ENCODE measurements around the gene SLK. TPM values are rescaled to one million over a fixed set of nuclear protein-coding genes. Genes with fewer than 3 reads are reported as not detected.

SLK gene
- total and polyA plus RNA-seq, 10 of the 15 experiments (the other 5 are each of a cell fraction or from before 2014, with no cell fraction given): 2.5 to 24.2 (median 11.1) TPM

DNA sequence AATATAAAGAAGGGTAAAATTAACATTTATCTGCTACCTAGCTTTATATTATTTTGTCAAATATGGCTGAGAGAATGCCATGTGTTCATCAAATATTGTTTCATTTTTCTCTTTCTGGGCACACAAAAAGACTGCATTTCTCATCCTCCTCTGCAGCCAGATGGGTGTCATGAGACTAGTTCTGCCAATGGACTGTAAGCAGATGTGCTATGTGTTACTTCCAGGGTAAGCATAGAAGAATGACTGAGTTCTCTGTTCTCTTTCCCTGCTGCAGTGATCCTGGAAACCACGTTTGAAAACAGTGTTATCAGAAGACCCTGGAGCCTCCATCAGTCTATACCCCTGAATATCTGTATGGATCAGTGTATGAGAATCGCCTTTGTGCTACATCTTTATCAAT, 24.1 kb upstream of the SLK start:
- BruUV-seq (replicated peaks): no TSS peak
- Histone ChIP-seq H3K27me3 (replicated peaks in 1 of 2; ENCODE audit: control insufficient read depth in 2 of 2, insufficient read depth in 2 of 2, low read length in 1 of 2) (no peaks in the 10 kb centered on the region; a peak in 1 of 4 replicates), H3K36me3 (ENCODE audit: control insufficient read depth in 2 of 2, insufficient read depth in 2 of 2, low read length in 1 of 2) (no peaks in the 10 kb centered on the region), H3K4me1 (ENCODE audit: control insufficient read depth, insufficient read depth, low read length) (no peaks in the 10 kb centered on the region), H3K9me3 (replicated peaks; ENCODE audit: control insufficient read depth, insufficient read depth, low read length) (no peaks in the 10 kb centered on the region), H3K4me3 (no peak overlapping the region), H4K20me1 (ENCODE audit: control insufficient read depth, insufficient read depth) (no peaks in the 10 kb centered on the region), H3K4me2 (ENCODE audit: control insufficient read depth, insufficient read depth) (no peak overlapping the region), H2AFZ (ENCODE audit: control insufficient read depth, low read depth, low read length) (no peak overlapping the region), H3K27ac (ENCODE audit: control insufficient read depth, insufficient read depth) (no peak overlapping the region), H3K79me2 (ENCODE audit: control insufficient read depth, insufficient read depth, low read length) (no peaks in the 10 kb centered on the region), H3K9ac (ENCODE audit: control insufficient read depth, insufficient read depth, low read length) (no peak overlapping the region)
- ChIA-PET SMC1A (ENCODE audit: uncharacterized antibody, unreplicated experiment) (interaction anchor here (1.0 to 2.7 kb wide), 2 partner anchors 16 to 35 kb away, joined by 3 to 7 read pairs; no protein-coding TSS in a partner anchor), POLR2A (no interaction called here), CTCF (no interaction called here), RAD21 (ENCODE audit: unreplicated experiment) (no interaction called here)
- ATAC-seq: no peak
- no peak for DNase-seq (ENCODE audit: low read depth, low spot score)
- in situ Hi-C loops (cut with MboI): no loop called here
- intact Hi-C loops (cut with micrococcal nuclease; ENCODE audit: unreplicated experiment): no loop called here
- WGBS (ENCODE audit: insufficient coverage, insufficient replicate concordance, low lambda C conversion rate, missing lambda C conversion rate): 13% methylated on average over 2 of the region's 2 CpGs
- FAIRE-seq: no peak
- TF ChIP-seq CBFB (IDR thresholded peaks at IDR 0.05; ENCODE audit: low read depth) (no peak), CHD4 (IDR thresholded peaks at IDR 0.05) (no peak), RB1 (IDR thresholded peaks at IDR 0.05; ENCODE audit: borderline replicate concordance) (no peak), SKIL (IDR thresholded peaks at IDR 0.05; ENCODE audit: low read depth, poor library complexity, severe bottlenecking) (no peak), TCF7 (IDR thresholded peaks at IDR 0.05; ENCODE audit: borderline replicate concordance) (no peak), RBBP5 (conservative IDR thresholded peaks at IDR 0.05) (no peak), GABPA (IDR thresholded peaks at IDR 0.05; ENCODE audit: low read depth) (no peak), JUNB (IDR thresholded peaks at IDR 0.05) (no peak), ETV6 (conservative IDR thresholded peaks at IDR 0.05 in 1 of 2, IDR thresholded peaks at IDR 0.05 in 1 of 2; ENCODE audit: borderline replicate concordance in 1 of 2, low read depth in 1 of 2) (no peak), FOXK2 (IDR thresholded peaks at IDR 0.05) (no peak), FOXM1 (IDR thresholded peaks at IDR 0.05; ENCODE audit: low read depth, low read length) (no peak), KAT2A (conservative IDR thresholded peaks at IDR 0.05; ENCODE audit: control insufficient read depth, low read depth, low read length) (no peak), MAX (IDR thresholded peaks at IDR 0.05; ENCODE audit: low read depth, low read length) (no peak), MYB (IDR thresholded peaks at IDR 0.05; ENCODE audit: borderline replicate concordance, low read depth, low read length) (no peak), IRF4 (IDR thresholded peaks at IDR 0.05; ENCODE audit: low read depth, low read length) (no peak)
- TF ChIP-seq, protein P1, sequence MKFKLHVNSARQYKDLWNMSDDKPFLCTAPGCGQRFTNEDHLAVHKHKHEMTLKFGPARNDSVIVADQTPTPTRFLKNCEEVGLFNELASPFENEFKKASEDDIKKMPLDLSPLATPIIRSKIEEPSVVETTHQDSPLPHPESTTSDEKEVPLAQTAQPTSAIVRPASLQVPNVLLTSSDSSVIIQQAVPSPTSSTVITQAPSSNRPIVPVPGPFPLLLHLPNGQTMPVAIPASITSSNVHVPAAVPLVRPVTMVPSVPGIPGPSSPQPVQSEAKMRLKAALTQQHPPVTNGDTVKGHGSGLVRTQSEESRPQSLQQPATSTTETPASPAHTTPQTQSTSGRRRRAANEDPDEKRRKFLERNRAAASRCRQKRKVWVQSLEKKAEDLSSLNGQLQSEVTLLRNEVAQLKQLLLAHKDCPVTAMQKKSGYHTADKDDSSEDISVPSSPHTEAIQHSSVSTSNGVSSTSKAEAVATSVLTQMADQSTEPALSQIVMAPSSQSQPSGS (IDR thresholded peaks at IDR 0.05; ENCODE audit: low read length): no peak
- TF ChIP-seq, protein P2, sequence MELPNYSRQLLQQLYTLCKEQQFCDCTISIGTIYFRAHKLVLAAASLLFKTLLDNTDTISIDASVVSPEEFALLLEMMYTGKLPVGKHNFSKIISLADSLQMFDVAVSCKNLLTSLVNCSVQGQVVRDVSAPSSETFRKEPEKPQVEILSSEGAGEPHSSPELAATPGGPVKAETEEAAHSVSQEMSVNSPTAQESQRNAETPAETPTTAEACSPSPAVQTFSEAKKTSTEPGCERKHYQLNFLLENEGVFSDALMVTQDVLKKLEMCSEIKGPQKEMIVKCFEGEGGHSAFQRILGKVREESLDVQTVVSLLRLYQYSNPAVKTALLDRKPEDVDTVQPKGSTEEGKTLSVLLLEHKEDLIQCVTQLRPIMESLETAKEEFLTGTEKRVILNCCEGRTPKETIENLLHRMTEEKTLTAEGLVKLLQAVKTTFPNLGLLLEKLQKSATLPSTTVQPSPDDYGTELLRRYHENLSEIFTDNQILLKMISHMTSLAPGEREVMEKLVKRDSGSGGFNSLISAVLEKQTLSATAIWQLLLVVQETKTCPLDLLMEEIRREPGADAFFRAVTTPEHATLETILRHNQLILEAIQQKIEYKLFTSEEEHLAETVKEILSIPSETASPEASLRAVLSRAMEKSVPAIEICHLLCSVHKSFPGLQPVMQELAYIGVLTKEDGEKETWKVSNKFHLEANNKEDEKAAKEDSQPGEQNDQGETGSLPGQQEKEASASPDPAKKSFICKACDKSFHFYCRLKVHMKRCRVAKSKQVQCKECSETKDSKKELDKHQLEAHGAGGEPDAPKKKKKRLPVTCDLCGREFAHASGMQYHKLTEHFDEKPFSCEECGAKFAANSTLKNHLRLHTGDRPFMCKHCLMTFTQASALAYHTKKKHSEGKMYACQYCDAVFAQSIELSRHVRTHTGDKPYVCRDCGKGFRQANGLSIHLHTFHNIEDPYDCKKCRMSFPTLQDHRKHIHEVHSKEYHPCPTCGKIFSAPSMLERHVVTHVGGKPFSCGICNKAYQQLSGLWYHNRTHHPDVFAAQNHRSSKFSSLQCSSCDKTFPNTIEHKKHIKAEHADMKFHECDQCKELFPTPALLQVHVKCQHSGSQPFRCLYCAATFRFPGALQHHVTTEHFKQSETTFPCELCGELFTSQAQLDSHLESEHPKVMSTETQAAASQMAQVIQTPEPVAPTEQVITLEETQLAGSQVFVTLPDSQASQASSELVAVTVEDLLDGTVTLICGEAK (IDR thresholded peaks at IDR 0.05; ENCODE audit: borderline replicate concordance): no peak

All from GM12878 (cell line).